Measurements from ENCODE around the gene PGP. TPM values are rescaled to one million over a fixed set of nuclear protein-coding genes. Genes with fewer than 3 reads are reported as not detected.
A peak's percentile ranks its signal among the peaks of the same experiment; 100 is the strongest.

Gene PGP
- total and polyA plus RNA-seq, 10 of the 15 experiments (the other 5 are each of a cell fraction or from before 2014, with no cell fraction given), result 0.42 to 28.0 (median 12.1) TPM

- Histone ChIP-seq H3K4me2 (ENCODE audit: control insufficient read depth, insufficient read depth) (no peak overlapping the region), H3K27ac (ENCODE audit: control insufficient read depth, insufficient read depth) (no peak overlapping the region), H2AFZ (ENCODE audit: control insufficient read depth, low read depth, low read length) (no peak overlapping the region), H3K4me3 (no peak overlapping the region), H3K36me3 (ENCODE audit: control insufficient read depth in 2 of 2, insufficient read depth in 2 of 2, low read length in 1 of 2) (no peaks in the 10 kb centered on the region), H4K20me1 (ENCODE audit: control insufficient read depth, insufficient read depth) (no peaks in the 10 kb centered on the region), H3K4me1 (ENCODE audit: control insufficient read depth, insufficient read depth, low read length) (no peaks in the 10 kb centered on the region), H3K9ac (ENCODE audit: control insufficient read depth, insufficient read depth, low read length) (no peak overlapping the region), H3K9me3 (replicated peaks; ENCODE audit: control insufficient read depth, insufficient read depth, low read length) (no peaks in the 10 kb centered on the region), H3K27me3 (replicated peaks in 1 of 2; ENCODE audit: control insufficient read depth in 2 of 2, insufficient read depth in 2 of 2, low read length in 1 of 2) (no peaks in the 10 kb centered on the region; a peak in 1 of 4 replicates), H3K79me2 (ENCODE audit: control insufficient read depth, insufficient read depth, low read length) (no peaks in the 10 kb centered on the region)
- ChIA-PET CTCF (no interaction called here), SMC1A (ENCODE audit: uncharacterized antibody, unreplicated experiment) (no interaction called here), RAD21 (ENCODE audit: unreplicated experiment) (no interaction called here), POLR2A (no interaction called here)
- no peak for DNase-seq (ENCODE audit: low read depth, low spot score)
- ATAC-seq, result peak; percentile 48; the same call in 2 of the 3 replicates
- in situ Hi-C loops (cut with MboI) (no loop called here), intact Hi-C loops (cut with micrococcal nuclease; ENCODE audit: unreplicated experiment) (no loop called here)
- no TSS peak for BruUV-seq (replicated peaks)
- FAIRE-seq, result no peak
- 37% methylated on average over 24 of the region's 30 CpGs for WGBS (ENCODE audit: insufficient coverage, insufficient replicate concordance, low lambda C conversion rate, missing lambda C conversion rate)
- TF ChIP-seq NFYB (IDR thresholded peaks at IDR 0.05; ENCODE audit: insufficient read depth, low read depth, low read length), result no peak
- TF ChIP-seq BCLAF1 (IDR thresholded peaks at IDR 0.05), result no peak
- no peak for TF ChIP-seq NR2C2 (IDR thresholded peaks at IDR 0.05; ENCODE audit: borderline replicate concordance, control insufficient read depth, insufficient read length, low read depth)
- TF ChIP-seq USF1 (IDR thresholded peaks at IDR 0.05; ENCODE audit: borderline replicate concordance, extremely low read length, insufficient read depth, low read depth, low read length), result no peak
These were observed 31.0 kb downstream of the PGP start for GRCh38 chr16:2183671-2184070.
